ENCODE data around the gene LPIN3.

GRCh38 chr20:41306061-41306727 lies 34.4 kb upstream of the LPIN3 start:
- TF ChIP-seq CTCF (IDR thresholded peaks at IDR 0.05), result no peak
- no peak for TF ChIP-seq POLR2A (IDR thresholded peaks at IDR 0.05)

Data from Peyer's patch (tissue), 4 donors.